GM03348 (cell line): ENCODE results near the gene NRXN2.
A peak's percentile ranks its signal among the peaks of the same experiment; 100 is the strongest.

ENCODE experiments used
- DNase-seq: peaks from one replicate; pipeline ENCODE4 v3.0.0; 2012; ENCODE audit warnings: low spot score

Gene NRXN2

DNA sequence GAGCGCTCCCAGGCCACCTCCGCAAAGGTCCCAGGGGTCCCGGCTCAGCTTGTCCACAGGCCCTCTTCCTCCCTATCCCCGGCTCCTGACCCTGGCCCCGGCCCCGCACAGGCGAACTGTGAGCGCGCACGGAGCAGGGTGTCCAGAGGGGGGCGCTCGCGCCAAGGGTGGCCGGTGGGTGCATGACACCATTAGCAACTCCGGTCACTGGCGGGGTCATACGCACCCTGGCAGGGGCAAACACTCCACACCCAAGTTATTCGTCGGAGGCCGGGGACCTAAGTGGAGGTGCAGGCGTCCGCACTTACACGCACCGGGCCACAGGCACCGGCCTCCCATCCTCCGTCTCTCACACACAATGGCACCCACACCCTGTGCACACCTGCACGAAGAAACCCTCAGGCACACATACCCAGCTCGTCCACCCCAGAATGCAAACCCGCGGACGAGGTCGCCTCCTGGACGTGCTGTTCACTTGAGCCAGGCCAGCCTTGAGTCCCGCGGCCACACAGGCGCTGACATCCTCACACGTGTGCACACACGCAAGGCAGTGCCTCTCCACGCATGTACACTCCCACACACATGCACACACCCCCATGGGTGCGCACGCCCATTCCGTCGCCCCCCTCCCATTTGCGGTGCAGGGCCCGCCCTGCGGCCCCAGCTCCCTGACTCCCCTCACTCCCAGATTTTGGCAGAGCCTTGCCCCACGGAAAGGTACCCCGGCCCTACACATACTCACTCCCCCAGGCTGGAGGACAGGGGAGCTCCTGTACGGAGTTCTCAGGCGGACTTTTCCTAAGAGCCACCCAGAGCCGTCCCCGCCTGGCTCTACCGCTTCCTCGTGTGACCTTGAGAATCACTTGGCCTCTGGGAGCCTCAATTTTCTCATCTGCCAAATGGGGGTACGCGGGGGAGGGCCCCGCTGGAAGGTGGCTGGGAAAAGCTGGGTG lies 20.9 kb upstream of the NRXN2 start, which contains the start of gene RASGRP2:
Gene RASGRP2 (minus strand): TSS at position 552 of the 953 bp plus-strand sequence. CDS start 1,276 bp downstream, outside the sequence.
- peak; percentile 51 for DNase-seq

DNA sequence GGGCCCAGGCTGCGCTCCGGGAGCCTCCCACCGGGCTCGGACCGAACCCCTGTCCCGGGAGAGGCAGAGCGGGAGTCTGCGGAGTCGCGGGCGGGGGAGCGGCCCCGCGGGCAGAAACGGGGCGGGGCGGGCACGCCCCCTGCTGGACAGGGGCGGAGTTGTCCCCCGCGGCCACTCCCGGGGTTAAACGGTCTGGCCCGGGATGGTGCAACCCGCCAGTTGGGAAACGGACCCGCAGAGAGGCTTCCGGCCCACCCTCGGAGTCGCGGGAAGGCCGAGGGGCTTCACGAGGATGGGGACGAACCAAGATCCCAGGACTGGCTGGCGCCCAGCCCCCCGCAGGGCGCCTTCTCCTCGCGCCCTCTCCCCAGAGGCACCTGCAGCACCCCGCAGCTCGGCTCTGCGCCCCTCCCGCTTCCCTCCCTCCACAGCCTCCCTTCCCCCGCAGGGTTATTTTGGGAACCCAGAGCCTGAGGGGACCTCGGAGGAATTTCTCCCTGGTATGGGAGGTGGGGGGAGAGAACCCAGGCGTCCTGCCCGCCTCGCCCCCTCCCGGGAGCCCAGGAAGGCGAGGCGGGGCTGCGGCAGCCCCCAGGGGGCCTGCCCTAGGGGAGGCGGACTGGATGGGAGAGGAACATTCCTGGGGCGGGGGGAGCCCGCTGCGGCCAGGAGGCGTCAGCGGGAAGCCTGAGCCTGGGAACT lies 20.0 kb upstream of the NRXN2 start:
- peak; percentile 93 for DNase-seq

DNA sequence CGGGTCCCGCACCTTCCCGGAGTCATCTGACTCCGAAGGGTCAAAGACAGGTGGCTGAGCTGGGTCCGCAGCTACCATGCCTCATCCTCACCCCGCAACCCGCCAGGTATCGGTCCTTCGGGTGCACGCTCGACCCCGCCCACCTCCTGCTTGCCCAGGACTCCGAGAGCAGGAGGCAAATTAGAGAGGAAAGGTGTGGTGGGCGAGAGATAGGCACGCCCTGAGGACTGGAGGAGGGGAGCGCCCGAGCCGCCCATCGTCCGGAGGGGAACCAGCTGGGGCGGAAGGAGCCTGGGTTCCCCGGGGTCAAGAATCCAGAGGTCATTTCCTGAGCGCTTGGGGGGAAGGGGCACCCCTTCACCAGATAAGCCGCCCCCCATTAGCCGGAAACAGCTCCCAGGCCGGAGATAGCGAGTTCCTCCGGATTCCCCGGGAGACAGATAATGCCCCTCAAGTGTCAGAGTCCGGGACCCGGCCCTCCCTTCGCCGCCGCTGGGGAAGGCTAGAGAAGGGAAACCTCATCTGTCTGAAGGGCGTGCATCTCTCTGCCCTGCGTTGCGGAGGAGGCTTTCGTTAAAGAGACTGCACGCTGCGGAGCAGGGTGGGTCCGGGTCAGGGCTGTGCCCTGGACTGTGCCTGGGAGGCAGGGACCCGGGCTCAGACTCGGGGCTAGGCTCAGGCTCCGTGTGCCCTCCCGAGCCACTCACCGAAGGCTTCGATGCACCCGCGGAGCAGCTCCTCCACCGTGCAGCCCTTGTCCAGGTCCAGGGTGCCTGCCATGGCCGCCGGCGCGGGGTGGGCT lies 19.3 kb upstream of the NRXN2 start:
- DNase-seq = peak; percentile 63

DNA sequence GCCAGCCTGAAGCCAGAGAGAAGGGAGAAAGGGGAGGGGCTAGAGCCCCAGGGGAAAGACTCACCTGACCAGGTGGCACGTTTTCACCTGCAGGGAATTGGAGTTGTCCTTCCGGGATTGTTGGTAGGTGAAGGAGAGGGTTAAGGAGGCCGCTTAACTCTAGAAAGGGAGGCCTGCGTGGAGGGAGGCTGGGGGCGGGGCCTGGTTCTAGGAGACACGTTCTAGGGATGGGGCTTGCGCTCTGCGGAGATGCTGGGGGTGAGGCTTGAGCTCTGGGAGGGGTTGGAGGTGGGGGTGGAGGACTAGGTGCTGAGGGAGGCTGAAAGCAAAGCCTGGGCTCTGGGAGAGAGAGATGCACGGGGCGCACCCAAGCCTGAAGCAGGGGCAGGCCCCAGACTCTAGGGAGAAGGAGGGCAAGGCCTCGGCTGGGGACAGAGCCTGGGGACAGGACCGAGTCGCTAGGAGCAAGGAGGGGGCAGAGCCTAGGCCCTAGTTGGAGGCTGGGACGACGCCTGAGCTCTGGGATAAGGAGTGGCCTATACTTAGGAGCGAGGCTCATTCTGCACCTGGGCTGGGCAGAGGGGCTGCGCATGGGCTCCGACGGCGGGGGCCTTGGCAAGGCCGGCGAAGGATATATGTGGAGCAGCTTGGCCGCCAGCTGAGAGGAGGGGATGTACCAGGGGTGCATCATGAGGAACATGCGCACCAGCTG lies 18.5 kb upstream of the NRXN2 start:
- no peak for DNase-seq

DNA sequence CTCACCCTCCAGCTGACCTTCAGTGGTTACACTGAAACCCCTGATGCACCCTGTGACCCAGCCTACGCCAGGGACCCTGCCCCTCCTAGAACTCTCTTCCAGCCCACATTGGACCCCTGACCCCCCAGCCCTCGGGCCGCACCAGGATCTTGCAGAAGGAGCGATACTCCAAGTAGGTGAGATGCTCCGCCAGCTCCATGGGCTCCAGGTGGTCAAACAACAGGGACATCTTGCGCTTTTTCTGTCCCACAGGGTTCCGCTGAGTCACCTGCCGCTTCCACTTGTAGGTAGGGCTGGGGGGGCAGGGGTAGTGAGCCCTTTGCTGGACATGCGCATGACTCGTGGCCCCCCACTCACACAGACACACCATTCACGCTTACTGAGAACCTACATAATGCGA lies 16.9 kb upstream of the NRXN2 start:
- DNase-seq = no peak

DNA sequence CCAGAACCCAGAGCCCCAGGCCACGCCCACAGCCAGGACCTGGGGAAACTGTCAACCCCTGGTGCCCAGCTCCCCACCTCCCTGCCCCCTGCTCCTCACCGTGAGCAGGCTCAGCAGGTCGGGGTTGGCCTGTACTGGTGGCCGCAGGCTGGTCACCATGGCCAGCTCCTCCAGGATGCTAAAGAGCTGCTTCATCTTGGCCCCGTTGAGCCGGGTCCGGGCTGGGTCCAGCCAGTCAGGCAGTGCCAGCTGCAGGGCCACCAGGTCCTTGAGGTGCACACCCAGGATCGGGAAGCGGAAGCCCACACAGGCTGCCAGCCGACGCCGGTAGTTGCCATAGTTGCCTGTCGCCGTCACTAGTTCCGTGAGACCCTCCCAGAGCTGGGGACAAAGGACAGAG lies 13.7 kb upstream of the NRXN2 start:
- no peak for DNase-seq

DNA sequence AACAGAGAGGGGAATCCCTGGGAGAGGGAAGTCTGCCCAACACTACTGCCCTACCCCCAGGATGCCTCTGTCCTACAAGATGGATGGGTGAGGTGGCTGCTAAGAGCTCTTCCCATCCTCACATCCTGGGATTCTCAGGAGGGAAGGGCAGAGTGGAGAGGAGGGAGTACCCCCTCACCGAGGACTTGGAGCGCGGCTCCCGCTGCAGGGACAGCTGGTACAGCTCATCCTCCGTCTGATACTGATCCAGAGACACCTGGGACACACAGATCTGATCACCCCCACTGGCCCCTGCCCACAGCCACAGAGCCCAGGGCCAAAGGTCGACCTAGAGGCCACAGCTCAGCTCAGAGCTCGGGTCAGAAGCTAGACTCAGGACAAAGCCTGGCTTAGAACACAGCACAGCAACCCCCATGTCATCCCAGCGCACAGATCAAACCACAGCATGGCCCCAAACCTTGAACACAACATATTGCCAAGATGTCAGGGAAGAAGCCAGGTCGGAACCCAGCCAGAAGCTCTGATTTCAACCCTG lies 12.8 kb upstream of the NRXN2 start:
- no peak for DNase-seq

DNA sequence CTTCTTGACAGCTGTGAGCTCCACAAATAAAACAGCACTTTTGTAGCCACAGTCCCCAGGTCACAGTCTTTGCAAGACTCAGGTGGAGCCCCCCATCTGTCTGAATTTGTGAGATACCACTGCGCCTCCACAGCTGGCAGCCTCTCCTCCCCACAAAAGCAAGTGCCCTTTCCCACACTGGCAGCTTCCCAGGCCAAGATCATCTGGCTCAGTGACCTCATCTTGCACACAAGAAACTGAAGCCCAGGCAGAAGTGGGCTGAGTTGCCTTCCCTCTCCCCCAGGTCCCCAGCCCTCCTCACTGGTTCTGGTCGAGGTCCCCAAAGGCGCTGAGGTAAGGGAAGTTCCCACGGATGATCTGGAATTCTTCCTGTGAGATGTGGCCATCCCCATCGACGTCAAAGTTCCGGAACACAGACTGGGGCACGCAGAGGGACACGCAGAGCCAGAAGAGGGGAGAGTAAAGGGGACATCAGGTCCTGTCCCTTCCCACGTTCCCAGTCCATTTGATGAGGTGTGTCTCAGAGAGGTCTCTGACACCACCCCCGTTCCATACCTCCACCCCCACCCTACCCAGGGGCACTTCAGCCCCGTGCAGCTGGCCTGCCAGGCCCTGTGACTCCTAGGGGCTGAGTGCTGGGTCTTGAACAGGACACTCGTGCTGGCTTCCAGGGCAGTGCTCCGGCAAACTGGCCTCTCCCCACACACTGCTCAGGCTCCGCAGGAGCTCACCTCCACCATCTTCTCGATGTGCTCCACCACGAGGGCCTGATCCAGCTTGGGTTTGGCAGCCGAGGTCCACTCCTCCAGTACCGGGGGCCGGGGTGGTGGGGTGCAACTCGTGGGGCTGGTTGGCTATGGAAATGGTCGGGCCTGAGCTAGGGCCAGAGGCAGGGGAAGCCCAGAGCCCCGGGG lies 12.1 kb upstream of the NRXN2 start:
- DNase-seq = no peak

DNA sequence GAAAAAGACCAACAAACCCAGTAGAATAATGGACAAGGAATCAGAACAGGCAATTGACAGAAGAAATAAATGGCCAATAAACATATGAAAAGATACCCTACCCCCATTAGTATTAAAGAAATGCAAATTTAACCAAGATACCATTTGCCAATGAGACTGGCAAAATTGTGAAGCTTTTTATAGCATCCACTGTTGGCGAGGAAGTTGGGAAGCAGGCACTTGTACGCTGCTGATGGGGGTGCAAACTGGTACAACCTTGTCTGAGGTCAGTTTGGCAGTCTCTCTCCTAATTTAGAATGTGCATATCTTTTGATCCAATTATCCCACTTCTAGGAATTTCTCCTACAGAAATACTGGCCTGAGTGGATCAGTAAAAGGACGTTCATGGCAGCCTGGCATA lies 8.6 kb upstream of the NRXN2 start:
- DNase-seq = no peak

DNA sequence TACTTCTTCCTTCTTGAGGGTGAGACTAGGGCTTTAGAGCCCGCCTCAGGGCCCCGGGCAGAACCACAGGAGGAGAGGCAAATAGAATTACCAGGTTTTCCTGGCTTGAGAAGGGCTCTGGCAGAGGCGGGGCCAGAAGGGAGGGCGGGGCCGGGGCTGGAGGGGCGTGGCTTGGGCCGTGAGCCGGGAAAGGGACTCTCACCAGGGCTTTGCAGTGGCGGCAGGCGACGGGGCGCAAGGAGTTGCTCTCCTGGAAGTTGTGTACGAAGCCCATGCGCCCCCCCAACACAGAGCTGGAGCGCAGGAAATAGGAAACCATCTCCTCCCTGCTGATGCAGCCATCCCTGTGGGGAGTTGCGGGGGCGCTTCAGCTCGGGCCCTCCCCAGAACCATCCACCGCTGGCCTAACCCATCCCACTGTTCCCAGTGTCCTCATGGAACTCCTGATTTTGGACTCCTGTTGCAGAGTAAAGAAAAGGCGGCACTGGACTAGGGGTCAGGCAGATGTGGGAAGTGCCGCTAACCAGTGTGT lies 6.9 kb upstream of the NRXN2 start:
- DNase-seq = peak; percentile 59

DNA sequence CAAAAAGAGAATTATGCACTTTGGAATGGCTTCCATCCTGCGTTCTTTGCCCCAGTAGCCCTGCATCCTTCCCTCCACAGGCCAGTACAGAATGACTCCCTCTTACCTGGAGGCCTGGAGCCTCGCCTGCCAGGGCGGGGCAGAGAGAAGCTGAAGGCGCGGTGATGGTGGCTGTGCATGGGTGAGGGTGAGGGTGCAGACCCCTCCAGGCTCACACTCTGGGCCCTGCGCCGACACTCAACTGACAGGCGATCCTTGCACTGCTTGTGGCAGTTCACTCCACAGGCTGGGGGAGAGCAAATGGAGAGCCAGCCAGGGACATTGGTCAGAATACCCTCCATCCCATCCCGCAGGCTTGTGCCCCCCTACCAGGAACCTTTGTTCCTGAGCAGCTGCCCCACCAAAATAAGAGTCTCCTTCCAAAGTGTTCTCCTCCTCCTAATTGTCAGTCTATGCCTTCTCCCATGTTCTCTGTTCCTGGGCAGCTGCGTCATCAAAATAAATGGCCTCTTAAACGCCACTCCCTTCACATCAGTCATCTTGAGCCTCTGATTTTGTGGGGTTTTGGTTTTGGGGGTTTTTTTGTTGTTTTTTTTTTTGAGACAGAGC lies 5.9 kb upstream of the NRXN2 start:
- DNase-seq = no peak

DNA sequence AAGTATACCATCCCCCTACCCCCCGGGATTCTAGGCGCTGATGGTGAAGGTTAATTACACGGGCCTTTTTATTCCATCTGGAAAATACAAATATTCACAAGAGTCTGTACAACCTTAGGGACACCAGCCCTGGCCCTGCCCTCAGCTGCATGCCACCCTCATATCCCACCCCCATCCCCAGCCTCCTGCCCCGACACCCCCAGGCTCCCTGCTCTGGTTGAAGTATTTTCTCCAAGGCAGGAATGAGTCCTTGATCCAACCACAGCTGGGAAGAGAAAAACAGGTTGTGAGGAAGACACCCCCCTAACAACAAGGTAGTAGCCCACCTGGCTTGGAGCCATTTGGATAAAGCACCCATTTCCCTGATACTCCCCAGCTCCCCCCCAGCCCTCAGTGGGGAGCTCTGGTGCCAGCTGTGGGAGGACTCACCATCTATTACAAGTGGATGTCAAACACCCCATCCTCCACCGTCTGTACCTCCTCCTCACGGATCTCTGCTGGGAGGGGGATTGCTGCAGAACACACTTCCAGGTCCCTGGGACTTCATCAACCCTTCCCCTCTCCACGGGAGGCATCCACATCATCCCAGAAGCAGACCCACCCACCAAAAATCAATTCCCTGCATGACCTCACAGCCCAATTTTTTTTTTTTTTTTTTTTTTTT lies 4.0 kb upstream of the NRXN2 start:
- DNase-seq = no peak

DNA sequence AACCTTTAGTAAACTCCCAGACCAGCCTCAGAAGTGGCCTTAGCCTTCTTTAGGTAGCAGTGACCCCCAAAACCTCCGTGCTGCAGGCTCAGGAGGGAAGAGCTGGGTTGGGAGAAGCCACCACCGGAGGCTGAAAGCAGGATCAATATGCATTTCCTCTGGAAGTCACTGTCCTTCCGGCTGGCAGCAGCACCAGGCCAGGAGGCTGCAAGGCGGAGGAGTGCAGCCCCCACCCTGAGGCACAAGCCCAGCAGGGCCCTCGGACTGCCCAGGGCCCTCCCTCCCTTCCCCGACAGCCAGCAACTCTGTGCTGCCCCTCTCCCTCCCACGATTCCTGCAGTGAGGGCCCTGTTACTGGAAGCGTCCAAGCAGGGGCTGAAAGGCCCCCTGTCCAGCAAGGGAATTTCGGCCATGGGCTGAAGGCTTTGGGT lies 3.2 kb upstream of the NRXN2 start:
- no peak for DNase-seq

DNA sequence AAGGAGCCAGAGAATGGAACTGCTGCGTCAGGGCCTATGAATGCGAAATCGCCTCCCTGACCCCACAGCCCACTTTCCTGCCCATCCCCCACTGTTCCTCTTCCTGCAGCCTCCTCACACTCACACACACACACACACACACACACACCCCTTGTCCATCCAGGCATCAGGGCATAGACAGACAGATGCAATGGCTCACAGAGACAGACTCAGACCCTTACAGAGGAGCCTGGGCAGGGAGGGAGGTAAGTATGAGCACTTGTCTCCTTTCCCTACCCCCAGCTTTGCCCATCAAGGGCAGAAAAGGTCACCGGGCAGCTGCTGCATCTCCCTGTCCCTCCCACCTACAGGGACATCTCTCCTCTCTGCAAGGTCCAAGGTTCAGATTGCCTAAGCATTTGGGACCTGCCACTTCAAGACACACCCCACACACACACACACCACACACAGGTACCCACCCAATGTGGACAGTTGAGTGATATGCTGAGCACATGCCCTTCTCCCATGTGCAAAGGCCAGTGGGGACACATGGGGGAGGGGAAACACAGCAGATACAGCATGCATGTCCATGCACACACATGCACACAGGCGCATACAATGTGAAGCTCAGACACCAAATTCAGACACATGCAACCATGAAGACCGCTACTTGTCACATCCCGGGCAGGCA lies 2.0 kb upstream of the NRXN2 start:
- no peak for DNase-seq

DNA sequence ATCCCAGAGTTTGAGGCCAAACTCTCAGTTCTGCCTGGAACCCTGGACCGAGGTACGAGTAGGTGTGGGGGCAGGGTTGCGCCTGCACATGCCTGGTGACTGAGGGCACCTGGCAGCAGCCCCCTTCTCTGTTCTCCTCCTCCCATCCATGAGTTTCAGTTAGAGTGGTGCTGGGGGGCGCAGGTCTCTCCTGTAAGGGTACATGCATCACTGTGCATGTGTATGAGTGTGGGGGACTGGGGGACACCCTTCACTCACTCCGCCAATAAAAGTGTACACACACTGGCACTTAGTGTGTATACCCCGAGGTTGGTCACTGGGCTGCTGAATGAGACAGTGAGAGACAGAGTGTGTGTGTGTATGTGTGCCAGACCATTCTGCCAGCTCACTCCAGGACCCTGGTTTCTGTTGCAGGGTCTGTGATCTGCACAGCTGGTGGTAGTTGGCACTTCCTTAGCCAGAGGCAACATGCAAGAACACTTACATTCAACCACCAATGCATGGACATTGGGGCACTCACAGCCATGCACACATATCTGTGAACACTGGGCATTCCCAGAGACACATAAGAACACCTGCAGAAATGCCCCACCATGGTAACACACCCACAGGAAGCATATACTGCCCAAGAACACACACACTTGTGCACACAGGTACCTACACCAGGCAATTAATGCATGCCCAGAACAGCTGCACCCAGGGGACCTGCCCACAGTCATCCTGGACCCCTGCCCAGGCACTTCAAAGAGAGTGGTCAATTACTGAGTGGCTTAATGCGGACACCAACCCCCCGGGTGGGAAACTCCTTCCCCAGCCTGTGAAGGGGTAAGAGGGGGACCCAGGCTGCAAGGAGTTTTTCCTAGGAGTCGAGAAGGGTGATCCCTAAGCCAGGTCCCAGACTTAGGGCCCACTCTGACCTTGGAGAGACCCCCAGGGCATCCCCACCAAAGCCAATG lies 1.2 kb upstream of the NRXN2 start:
- no peak for DNase-seq

DNA sequence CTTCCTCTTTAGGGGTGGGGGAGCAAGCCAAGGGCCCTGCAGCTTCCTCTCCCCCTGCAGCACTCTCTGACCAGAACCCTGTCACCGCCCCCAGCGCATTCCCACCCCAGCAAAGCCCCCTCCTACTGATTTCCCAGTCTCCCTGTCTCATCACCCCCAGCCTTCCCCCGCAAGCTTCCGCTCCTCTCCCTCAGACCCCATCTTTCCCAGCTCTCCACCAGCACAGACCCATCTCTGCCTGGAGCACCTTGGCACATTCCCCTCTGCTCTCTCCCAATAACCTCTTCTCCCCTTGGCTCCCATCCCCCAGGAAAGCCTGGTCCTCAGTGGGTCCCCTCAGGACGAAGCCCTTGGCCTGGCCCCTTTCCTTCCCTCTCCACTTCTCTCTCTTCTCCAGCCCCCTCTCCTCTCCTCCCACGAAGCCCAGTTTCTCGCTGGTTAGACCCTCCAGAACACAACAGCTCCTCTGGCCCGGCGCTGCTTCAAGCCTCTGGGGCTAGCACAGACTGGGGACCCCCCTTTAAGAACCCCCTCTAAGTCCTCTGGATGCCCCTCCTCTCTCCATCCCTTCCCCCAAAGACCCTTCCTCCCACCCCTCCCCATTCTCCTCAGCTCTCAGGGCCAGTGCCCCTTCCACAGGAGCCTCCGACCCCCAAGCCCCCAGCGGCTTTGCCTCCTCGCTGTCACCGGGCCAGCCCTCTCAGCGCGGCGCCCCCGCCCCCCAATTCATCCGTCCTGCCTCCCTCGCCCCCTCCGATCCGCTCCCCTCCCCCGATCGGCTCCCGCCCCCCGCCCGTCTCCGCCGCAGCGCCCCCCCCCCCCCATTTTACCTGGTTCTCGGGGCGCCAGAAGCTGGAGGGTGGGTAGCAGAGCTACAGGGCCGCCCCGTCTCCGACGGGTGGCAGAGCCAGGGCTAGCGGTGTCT lies 594 bp downstream of the NRXN2 start:
- no peak for DNase-seq
